T-helper 2 cell (primary cell): ENCODE measurements around the gene TNFSF10.

Experiments used
- DNase-seq, 5 experiments: peaks; one replicate each; pipeline versions ENCODE4 v3.0.0 to v3.0.0-alpha.2; 2012 to 2022

The TNFSF10 gene

GRCh38 chr3:172543884-172544283 lies 20.7 kb upstream of the TNFSF10 start:
- DNase-seq = no peak

- DNase-seq = no peak
Observed at GRCh38 chr3:172543419-172543818, 20.2 kb upstream of the TNFSF10 start.

GRCh38 chr3:172542999-172543398 lies 19.8 kb upstream of the TNFSF10 start:
- DNase-seq = no peak

- no peak for DNase-seq
Observed at GRCh38 chr3:172541945-172542488, 18.8 kb upstream of the TNFSF10 start.

DNA sequence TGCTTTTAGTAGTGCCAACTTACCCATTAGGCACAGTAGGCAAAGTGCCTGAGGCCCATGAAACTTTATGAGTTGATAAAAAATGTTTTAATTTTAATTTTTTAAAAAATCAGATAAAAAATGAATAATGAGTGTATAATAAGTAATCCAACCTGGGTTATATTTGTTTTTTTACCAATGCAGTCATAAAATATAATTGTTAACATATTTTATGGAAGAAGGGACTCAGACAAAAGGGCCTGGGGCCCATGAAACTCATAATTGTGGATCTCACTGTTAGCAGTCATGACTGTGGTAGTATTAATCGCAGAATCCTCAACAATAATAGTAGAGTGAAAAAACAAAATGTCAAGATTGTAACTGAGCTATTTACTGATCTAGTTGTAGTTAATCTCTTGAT lies 16.8 kb upstream of the TNFSF10 start:
- no peak for DNase-seq

GRCh38 chr3:172539273-172539672 lies 16.0 kb upstream of the TNFSF10 start:
- DNase-seq = no peak

GRCh38 chr3:172538368-172539151 lies 15.3 kb upstream of the TNFSF10 start:
- DNase-seq = no peak

GRCh38 chr3:172537507-172538158 lies 14.4 kb upstream of the TNFSF10 start:
- peak in 1 of 5 experiments; percentile 43 for DNase-seq

GRCh38 chr3:172536993-172537419 lies 13.8 kb upstream of the TNFSF10 start:
- peak in 1 of 5 experiments; percentile 73 for DNase-seq

- no peak for DNase-seq
Observed at GRCh38 chr3:172536505-172536904, 13.3 kb upstream of the TNFSF10 start.

DNA sequence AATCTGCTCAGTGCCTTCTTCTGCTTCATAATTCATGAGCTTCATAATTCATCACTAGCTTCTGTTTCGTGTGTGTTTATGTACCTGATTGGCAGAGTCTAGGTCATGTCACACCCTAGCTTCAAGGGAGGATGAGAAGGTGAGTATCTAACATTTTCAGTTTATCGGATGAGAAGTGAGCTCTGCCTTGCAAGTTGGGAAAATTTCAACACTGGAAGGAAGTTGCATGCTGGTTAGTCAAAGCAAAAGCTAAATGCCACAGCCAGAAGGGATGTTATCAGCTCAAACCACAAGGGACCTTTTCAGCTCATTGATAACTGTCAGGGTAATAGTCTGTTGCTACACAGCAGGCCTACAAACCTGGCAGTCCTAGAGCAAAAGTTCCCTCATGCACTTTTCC lies 7.3 kb upstream of the TNFSF10 start:
- peak in 1 of 5 experiments; percentile 90 for DNase-seq

DNA sequence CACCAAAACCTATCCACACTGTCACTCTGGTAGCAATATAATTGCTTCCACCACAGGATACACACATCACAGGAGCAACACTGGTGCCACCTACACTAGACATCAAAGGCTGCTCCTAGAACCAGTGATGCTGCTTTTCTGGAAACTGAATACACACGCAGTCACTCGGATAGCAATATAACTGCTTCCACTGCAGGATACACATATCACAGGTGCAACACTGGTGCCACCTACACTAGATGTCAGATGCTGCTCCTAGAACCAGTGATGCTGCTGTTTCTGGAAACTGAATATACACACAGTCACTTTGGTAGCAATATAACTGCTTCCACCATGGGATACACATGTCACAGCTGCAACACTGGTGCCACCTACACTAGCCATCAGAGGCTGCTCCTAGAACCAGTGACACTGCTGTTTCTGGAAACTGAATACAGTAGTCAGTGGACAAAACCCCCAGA lies 6.9 kb upstream of the TNFSF10 start:
- peak in 1 of 5 experiments; percentile 76 for DNase-seq

- no peak for DNase-seq
Observed at GRCh38 chr3:172528677-172529076, 5.4 kb upstream of the TNFSF10 start.

DNA sequence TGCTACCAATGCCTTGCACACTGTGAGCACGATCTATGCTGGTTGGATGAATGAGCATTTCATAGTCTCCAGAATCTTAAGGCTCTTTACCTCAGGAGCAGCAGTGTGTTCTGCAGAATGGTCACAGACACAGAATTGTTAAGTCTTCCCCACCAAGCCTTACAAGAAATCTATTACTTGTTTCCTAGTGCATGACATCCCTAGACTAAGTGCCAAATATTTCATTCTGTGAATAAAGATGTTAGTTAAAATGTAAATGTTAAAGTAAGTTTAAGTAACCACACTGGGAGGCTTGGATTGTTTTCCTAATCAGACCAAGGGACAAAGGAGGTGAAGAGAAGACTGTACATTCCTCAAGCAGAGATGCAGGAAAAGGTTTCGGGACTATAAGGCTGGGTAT lies 4.1 kb upstream of the TNFSF10 start:
- no peak for DNase-seq

- DNase-seq = no peak
Observed at GRCh38 chr3:172525116-172525613, 1.9 kb upstream of the TNFSF10 start.

DNA sequence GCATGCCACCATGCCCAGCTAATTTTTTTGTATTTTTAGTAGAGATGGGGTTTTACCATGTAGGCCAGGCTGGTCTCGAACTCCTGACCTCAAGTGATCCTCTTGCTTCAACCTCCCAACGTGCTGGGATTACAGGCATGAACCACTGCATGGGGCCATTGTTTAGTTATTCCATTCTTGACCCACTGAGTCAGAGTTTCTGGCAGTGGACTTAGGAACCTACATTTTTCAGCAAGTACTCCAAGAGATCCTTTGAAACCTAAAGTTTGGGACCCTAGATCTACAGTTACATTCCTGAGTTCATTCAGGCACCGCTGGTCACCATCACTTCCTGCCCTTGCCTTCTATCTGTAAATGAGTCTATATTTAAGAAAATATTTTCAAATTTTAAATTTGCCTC lies 1.4 kb upstream of the TNFSF10 start:
- no peak for DNase-seq

- DNase-seq = peak in 1 of 5 experiments; percentile 62
Observed at GRCh38 chr3:172521837-172522726, 1.1 kb downstream of the TNFSF10 start.

DNA sequence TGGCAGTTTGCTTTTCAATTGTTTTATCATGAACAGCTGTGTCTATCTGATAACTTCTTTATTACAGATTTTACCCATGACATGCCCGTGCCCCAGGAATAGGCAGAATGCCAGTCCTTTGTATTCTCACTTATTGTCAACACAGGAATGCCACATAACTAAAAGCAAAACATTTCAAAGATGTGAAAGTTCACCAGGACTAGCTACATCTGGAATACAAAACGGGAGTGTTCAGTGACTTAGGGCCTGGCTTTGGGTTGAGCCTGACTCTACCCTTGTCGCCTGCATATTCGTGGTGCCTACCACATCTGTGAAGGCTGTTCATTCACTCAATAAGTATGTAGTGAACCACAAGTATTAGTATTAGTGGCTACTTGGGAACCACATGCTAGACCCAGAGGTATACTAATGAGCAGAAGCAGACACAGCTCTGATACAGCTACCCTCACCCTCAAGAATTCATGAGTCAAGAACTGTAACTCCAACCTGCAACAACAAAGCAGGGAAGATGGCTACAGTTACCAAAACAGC lies 2.9 kb downstream of the TNFSF10 start:
- peak in 1 of 5 experiments; percentile 74 for DNase-seq

DNA sequence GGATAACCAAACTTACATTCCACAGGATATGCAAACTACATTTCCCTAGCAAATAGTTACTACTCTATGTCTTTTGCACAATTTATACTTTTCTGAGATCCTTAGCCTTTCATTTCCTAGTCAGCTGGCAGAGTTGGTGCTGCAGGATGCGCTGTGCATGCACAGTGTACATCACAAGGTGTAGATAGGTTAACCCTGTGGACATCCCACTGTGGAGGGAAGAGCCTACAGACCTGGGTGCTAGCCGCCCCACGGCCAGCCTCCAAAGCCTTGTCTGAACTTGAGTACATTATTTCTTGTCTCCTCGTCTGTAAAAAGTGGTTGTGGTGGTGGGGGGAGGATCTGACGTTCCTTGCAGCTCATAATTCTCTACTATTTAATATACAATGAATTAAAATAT lies 3.5 kb downstream of the TNFSF10 start:
- DNase-seq = peak in 1 of 5 experiments; percentile 47

- DNase-seq = no peak
Observed at GRCh38 chr3:172518929-172519640, 4.1 kb downstream of the TNFSF10 start.

GRCh38 chr3:172517859-172518466 lies 5.3 kb downstream of the TNFSF10 start:
- DNase-seq = peak in 2 of 5 experiments; percentile 46 to 80
